ENCODE measurements around the gene SLC30A10.
"Not testable (repeated sequence)": the region's sequence is repeated elsewhere in the genome, so short reads cannot be mapped to it uniquely, and the experiment has no call there.

Gene SLC30A10

DNA sequence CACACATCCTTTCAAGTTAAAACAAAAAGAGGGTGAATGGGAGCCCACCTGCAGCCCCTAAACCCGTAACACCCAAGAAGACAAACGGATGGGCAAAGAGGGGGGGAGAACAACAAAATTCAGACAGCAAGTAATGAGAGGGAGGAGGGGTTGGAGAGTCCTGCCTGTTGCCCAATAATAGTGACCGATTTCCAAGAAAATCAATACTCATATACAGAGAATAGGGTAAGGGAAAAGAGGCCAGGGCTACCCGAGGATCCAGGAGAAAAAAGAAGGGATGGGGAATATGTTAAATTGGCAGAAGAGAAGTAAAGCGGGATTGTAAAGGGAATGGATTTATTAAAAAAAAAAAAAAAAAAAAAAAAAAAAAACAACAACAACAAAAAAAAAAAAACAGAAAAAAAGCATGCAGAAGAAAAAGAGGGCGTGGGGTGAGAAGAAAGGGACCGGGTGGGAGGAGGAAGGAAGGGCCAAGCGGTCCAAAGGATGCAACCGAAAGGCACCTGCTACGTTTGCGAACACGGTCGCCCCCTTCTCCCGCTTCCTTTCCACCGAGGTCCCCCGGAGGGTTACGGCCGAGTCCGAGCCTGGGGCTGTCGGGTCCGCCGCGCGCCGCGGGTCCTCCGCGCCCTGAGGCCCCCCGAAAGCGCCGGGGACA, 930 bp downstream of the SLC30A10 start:
- no peak for DNase-seq (ENCODE audit: low spot score)

DNA sequence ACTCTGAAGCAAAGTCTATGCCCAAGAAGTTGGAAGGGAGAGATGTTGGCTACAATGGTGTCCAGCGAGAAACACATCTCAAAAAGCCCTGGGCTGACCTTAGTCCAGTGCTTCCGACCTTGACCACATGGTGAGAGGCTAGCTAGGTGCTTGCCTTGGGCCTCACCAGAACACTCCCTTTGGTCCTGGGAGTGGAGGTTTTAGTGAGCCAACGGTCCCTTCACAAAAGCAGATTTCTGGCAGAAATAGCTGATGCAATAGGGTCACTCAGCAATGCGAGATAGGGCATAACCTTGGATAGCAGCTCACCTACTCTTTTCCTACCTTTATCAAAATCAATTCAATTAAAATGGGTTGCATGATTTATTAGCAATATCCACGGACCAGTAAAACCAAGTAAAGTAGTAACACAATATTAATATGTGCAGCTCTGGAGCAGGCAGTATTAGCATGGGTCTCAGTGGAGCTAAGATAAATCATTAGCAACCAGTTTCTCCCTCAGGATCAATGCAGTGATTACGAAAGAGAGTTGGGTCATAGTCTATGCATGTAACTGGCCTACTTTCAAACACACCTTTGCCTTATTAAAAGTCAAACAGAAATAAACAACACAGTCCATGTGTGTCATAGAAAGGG, 1.9 kb downstream of the SLC30A10 start:
- DNase-seq (ENCODE audit: low spot score), result no peak

DNA sequence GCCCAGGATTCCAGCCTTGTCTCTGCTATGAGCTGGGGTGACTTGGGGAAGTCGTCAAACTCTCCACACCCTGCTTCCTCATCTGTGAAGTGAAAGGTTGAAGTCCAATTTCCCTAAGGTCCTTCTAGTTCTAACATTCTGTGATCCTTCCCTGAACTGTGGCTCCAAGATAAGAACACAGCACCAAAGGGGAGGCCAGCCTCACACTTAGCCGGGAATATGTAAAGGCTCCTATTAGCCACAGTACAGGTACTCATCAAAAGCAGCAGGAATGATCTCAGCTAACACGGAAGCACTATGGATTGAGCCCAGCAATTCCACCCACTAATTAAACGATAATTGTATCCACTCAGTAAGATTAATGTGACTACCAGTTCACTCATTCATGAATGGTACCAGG, 4.0 kb downstream of the SLC30A10 start:
- no peak for DNase-seq (ENCODE audit: low spot score)

DNA sequence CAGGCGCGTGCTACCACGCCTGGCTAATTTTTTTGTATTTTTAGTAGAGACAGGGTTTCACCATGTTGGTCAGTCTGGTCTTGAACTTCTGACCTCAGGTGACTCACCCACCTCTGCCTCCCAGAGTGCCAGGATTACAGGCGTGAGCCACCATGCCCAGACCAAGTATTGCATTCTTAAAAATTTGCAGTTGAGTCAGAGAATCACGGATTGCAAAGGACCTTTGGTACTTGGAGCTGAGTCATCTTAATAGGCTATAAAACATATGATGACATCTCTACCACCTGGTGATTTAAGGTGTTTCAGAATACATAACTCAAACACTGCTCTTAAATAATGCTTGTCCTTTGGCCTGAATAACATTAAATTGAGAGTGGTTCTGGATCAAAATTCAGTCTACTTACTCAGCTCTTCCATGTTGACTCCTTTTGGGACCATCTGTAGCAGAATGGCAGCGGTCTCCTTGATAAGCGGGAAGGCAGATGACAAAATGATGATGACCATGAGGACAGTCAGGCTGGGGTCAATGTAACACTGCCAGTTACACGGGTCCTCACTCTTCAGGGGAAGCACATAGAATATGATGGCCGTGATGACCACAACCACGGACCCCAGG, 10.4 kb downstream of the SLC30A10 start:
- DNase-seq (ENCODE audit: low spot score), result no peak

- DNase-seq (ENCODE audit: low spot score), result no peak
These were observed 11.1 kb downstream of the SLC30A10 start for GRCh38 chr1:219917281-219917680.

GRCh38 chr1:219916257-219916656, 12.1 kb downstream of the SLC30A10 start:
- no peak for DNase-seq (ENCODE audit: low spot score)

DNA sequence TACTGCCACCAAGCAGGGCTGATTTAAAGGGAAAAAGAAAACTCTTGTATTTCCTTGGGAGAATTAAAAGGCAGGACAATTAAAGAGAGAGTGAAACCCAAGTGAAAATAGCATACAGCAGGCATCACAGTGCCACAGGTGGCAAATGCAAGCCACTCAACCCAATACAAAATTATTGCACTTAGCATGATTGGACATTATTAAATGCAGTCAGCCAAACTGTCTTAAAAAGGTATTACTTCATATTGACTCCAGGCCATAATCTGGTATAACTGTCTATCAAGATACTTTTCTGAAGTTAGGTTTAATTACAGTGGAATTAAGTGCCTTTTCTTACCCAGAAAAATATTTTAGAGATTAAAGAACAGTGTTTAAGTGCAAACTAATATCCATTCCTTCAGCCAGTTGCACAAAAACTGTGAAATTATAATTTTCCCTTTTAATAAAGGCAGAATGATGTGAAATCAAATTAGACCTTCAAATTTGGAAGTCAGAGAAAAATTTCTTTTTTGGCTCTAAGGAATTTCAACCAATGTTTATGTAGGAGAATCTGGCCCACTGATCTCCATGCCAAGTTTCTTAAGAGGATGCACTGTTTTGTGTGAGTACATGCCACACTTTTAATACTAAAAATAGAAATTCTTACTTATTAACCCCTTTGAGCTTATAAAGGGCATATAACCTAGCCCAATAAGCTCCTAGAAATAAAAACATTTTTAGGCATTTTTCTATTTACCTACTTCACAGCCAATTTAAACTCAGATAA, 15.2 kb downstream of the SLC30A10 start:
- DNase-seq (ENCODE audit: low spot score), result no peak

DNA sequence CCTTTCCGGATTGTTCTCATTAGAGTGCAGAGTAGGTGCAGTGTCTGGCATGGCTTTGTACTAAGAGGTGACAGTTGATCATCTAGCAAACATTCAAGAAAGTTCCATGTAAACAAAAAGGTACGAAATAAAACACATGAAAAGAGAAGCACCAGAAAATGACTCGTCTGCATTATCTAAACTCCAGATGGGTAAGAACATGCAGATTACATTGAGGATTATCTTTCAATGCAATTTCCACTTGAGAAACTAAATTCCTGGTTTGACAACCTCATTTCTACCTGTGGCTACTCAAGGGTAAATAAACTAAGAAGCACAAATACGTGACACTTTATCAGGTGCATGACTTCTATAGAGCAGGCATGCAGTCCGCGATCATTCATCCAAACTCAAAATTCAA, 17.6 kb downstream of the SLC30A10 start:
- no peak for DNase-seq (ENCODE audit: low spot score)

GRCh38 chr1:219909476-219909875, 18.9 kb downstream of the SLC30A10 start:
- DNase-seq (ENCODE audit: low spot score), result no peak

GRCh38 chr1:219908170-219908569, 20.2 kb downstream of the SLC30A10 start:
- no peak for DNase-seq (ENCODE audit: low spot score)

DNA sequence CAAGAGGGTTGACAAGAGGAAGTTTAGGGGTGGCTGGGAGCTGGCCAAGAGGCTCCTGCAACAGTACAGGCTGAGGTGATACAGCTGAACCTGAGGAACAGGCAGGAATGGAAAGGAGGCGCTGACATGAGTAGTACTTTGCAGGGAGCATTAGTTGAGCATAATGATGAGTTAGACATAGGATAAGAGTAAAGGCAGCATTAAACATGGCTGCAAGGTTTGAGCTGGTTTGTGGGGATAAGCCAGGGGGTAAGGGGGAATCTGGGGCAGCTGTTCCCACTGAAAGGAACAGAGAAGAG, 20.6 kb downstream of the SLC30A10 start:
- no peak for DNase-seq (ENCODE audit: low spot score)

DNA sequence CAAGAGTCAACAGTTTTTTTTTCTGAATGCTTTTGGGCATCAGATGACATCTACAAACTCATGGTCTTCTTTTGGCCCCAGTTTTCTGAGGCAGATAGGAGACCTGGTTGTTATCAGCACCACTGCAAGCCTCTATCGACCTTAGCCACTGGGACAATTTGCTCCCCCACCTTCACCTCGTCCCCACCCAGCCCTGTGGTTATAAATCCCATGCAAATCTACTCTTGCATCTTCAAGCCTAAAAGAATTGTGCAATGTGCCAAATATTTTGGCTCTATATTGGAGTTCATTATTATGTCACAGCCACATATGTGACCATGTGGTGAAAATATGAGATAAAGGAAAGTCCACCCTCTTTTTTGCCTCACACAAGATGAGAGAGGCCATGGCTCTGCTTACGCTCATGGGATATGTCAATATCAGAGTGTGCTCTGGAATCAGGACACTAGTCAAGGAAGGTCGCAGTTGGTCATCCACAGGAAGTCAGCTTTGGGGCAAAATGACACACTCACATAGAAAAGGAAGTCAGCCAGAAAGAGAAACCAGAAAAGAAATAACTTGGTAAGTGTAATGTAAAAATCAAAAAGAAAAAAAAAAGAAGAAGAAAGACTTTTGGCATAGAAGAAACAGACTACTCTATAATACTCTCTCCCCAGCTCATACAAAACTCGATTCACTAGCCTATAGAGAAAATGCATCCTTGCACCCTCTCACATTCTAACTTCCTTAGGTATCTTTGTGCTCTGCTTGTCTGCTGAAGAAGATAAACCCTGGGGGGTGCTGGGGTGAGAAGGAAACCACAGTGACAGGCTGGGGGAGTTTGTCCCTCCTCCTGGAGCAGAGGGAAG, 21.2 kb downstream of the SLC30A10 start:
- no peak for DNase-seq (ENCODE audit: low spot score)

- DNase-seq (ENCODE audit: low spot score), result not testable (repeated sequence)
These were observed 21.8 kb downstream of the SLC30A10 start for GRCh38 chr1:219906565-219906923.

- no peak for DNase-seq (ENCODE audit: low spot score)
These were observed 22.8 kb downstream of the SLC30A10 start for GRCh38 chr1:219905524-219905923.

GRCh38 chr1:219904934-219905333, 23.4 kb downstream of the SLC30A10 start:
- no peak for DNase-seq (ENCODE audit: low spot score)

- no peak for DNase-seq (ENCODE audit: low spot score)
These were observed 24.9 kb downstream of the SLC30A10 start for GRCh38 chr1:219903353-219903871.

DNA sequence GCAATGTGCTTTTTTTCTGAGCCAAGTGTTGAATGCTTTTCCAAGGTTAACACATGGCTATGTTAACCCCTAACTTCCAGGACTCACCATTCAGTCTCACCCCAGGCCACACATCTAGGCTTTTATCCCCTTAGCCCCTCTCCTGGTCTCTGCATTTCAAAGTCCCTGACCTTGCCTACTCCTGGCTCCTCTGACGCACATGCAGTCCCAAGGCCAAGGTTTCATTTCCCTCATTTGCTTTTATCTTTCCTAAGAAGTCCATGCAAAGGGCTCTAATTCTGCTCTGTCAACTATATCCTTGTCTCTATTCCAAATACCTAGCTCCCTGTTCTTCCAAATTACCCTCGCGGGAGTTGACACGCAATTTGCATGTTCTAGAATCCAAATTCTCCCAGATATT, 25.4 kb downstream of the SLC30A10 start:
- DNase-seq (ENCODE audit: low spot score), result no peak

- DNase-seq (ENCODE audit: low spot score), result no peak
These were observed 27.5 kb downstream of the SLC30A10 start for GRCh38 chr1:219900882-219901281.

DNA sequence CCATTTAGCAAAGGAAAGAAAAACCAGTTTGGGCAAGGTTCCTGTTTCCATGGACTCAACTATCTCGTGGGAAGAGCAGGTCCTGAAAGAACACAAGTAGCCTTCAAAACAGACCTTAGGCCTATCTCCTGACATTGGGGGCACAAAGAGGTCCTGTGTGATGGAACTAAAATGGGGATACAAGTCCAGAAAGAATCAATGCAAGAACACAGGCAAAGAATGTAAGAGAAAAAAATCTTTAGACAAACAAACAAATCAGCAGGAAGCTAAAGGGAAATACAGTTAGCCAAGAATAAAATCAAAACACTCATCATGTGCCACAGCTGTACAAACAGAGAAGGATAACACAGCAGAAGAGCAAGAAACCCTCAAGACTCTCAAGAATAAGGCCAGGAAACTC, 28.2 kb downstream of the SLC30A10 start:
- no peak for DNase-seq (ENCODE audit: low spot score)

GRCh38 chr1:219898375-219898774, 30.0 kb downstream of the SLC30A10 start:
- DNase-seq (ENCODE audit: low spot score), result no peak

- DNase-seq (ENCODE audit: low spot score), result no peak
These were observed 30.4 kb downstream of the SLC30A10 start for GRCh38 chr1:219897914-219898313.

- DNase-seq (ENCODE audit: low spot score), result not testable (repeated sequence)
These were observed 36.1 kb downstream of the SLC30A10 start for GRCh38 chr1:219892271-219892670.

All from AG20443 (cell line).